ENCODE data around the gene PRPF31.
"Not testable (repeated sequence)": the region's sequence is repeated elsewhere in the genome, so short reads cannot be mapped to it uniquely, and the experiment has no call there.

The PRPF31 gene

GRCh38 chr19:54115109-54116063 is at the start of gene PRPF31, which contains the start of gene TFPT:
TSS of gene PRPF31 (plus strand) at chr19:54115754. CDS start at chr19:54118279, 2,525 bp downstream.
TSS of gene TFPT (minus strand) at chr19:54115657. CDS start at chr19:54115269, 388 bp downstream.
- DNase-seq (ENCODE audit: low spot score), result peak; percentile 99

GRCh38 chr19:54069470-54069869 is 46.1 kb upstream of the PRPF31 start:
- DNase-seq (ENCODE audit: low spot score), result no peak

- no peak for DNase-seq (ENCODE audit: low spot score)
Measured at GRCh38 chr19:54073829-54074228, 41.7 kb upstream of the PRPF31 start.

GRCh38 chr19:54074851-54075250 is 40.7 kb upstream of the PRPF31 start:
- no peak for DNase-seq (ENCODE audit: low spot score)

- DNase-seq (ENCODE audit: low spot score), result no peak
Measured at GRCh38 chr19:54077334-54077733, 38.2 kb upstream of the PRPF31 start.

- DNase-seq (ENCODE audit: low spot score), result no peak
Measured at GRCh38 chr19:54081032-54081431, 34.5 kb upstream of the PRPF31 start, which contains the start of gene TARM1. TSS of gene TARM1 (minus strand) at chr19:54081365. CDS start at chr19:54081340, 25 bp downstream.

- DNase-seq (ENCODE audit: low spot score), result no peak
Measured at GRCh38 chr19:54084410-54084809, 31.1 kb upstream of the PRPF31 start.

- DNase-seq (ENCODE audit: low spot score), result no peak
Measured at GRCh38 chr19:54094426-54095000, 21.0 kb upstream of the PRPF31 start.

GRCh38 chr19:54095136-54095858 is 20.3 kb upstream of the PRPF31 start:
- DNase-seq (ENCODE audit: low spot score), result no peak

- DNase-seq (ENCODE audit: low spot score), result not testable (repeated sequence)
Measured at GRCh38 chr19:54095859-54096616, 19.5 kb upstream of the PRPF31 start.

GRCh38 chr19:54096617-54097106 is 18.9 kb upstream of the PRPF31 start:
- no peak for DNase-seq (ENCODE audit: low spot score)

- DNase-seq (ENCODE audit: low spot score), result no peak
Measured at GRCh38 chr19:54099190-54099902, 16.2 kb upstream of the PRPF31 start.

GRCh38 chr19:54099903-54100255 is 15.7 kb upstream of the PRPF31 start:
- DNase-seq (ENCODE audit: low spot score), result not testable (repeated sequence)

- DNase-seq (ENCODE audit: low spot score), result no peak
Measured at GRCh38 chr19:54100561-54100960, 15.0 kb upstream of the PRPF31 start, which contains the start of gene OSCAR. TSS of gene OSCAR (minus strand) at chr19:54100803. CDS start at chr19:54100792, 11 bp downstream.

GRCh38 chr19:54102421-54103169 is 13.0 kb upstream of the PRPF31 start, which contains the start of gene NDUFA3:
TSS of gene NDUFA3 (plus strand) at chr19:54102855. CDS start at chr19:54102879, 24 bp downstream.
- peak; percentile 99 for DNase-seq (ENCODE audit: low spot score)

GRCh38 chr19:54104998-54105715 is 10.4 kb upstream of the PRPF31 start:
- DNase-seq (ENCODE audit: low spot score), result no peak

GRCh38 chr19:54105796-54106195 is 9.8 kb upstream of the PRPF31 start:
- DNase-seq (ENCODE audit: low spot score), result no peak

- DNase-seq (ENCODE audit: low spot score), result no peak
Measured at GRCh38 chr19:54106716-54107115, 8.8 kb upstream of the PRPF31 start.

GRCh38 chr19:54107876-54108490 is 7.6 kb upstream of the PRPF31 start:
- no peak for DNase-seq (ENCODE audit: low spot score)
